OCI-LY3 (cell line): ENCODE measurements around the gene ARCN1.

Experiments
- H2AFZ ChIP-seq: fragments of 200-600, 300-600 bp; shearing (Covaris generic); 2 replicates; pipeline ENCODE4 v1.6.0; 2014; ENCODE audit warnings: antibody characterized with exemption, low read depth, low read length
- H3K27ac ChIP-seq: fragments of 200-600, 300-600 bp; sonication (generic); 2 replicates; pipeline ENCODE4 v1.5.1; 2014; ENCODE audit warnings: mild to moderate bottlenecking, low read length, moderate library complexity, mixed read lengths
- H3K27me3 ChIP-seq: fragments of 200-600, 300-600 bp; sonication (generic); 2 replicates; pipeline ENCODE4 v1.6.1; 2014; ENCODE audit warnings: low read depth, low read length, mixed read lengths
- H3K36me3 ChIP-seq: fragments of 200-600, 300-600 bp; sonication (generic); replicated peaks from 2 replicates; pipeline ENCODE3; 2014; ENCODE audit warnings: low read depth, low read length, mixed read lengths
- H3K4me1 ChIP-seq: fragments of 300-600, 200-600 bp; sonication (generic); 2 replicates; pipeline ENCODE4 v1.6.1; 2014; ENCODE audit warnings: low read length, mixed read lengths
- H3K4me2 ChIP-seq: fragments of 200-600, 300-600 bp; sonication (generic); 2 replicates; pipeline ENCODE4 v1.6.1; 2014; ENCODE audit warnings: low read length, mixed read lengths
- H3K4me3 ChIP-seq: fragments of 300-600, 200-600 bp; sonication (generic); 2 replicates; pipeline ENCODE4 v1.5.1; 2014; ENCODE audit warnings: antibody characterized with exemption, mild to moderate bottlenecking, low read length, moderate library complexity
- H3K79me2 ChIP-seq: fragments of 300-600, 200-600 bp; shearing (Covaris generic); 2 replicates; pipeline ENCODE4 v1.6.1; 2014; ENCODE audit warnings: mild to moderate bottlenecking, low read length, mixed read lengths
- H3K9ac ChIP-seq: fragments of 300-600, 200-600 bp; shearing (Covaris generic); 2 replicates; pipeline ENCODE4 v1.6.0; 2014; ENCODE audit warnings: mild to moderate bottlenecking, low read length, moderate library complexity
- H3K9me3 ChIP-seq: fragments of 200-600, 300-600 bp; shearing (Covaris generic); 2 replicates; pipeline ENCODE4 v1.6.1; 2014; ENCODE audit warnings: low read length, mixed read lengths; ENCODE audit not compliant: insufficient read depth
- H4K20me1 ChIP-seq: fragments of 200-600, 300-600 bp; sonication (generic); 2 replicates; pipeline ENCODE4 v1.6.1; 2016; ENCODE audit warnings: low read length, mixed read lengths; ENCODE audit not compliant: insufficient read depth
- CTCF ChIP-seq: fragments of 200-600, 300-600 bp; sonication (generic); IDR thresholded peaks from 2 replicates; pipeline ENCODE4 v1.5.1; 2014; ENCODE audit warnings: antibody characterized with exemption, low read length, low read depth
- EZH2phosphoT487 ChIP-seq: fragments of 200-600 bp; shearing (Covaris generic); IDR thresholded peaks from 2 replicates; pipeline ENCODE4 v1.6.1; 2018; ENCODE audit warnings: antibody characterized with exemption, mixed run types, low read depth

The ARCN1 gene

GRCh38 chr11:118572061-118572980 is at the start of gene ARCN1:
Gene ARCN1 (plus strand): TSS chr11:118572409. CDS start chr11:118572548, 139 bp downstream.
- H3K27me3 ChIP-seq = no peaks in the 10 kb centered on the region
- H4K20me1 ChIP-seq = peaks cover 44% of the 10 kb centered on the region
- H3K4me2 ChIP-seq = peak within 1 kb of the TSS; percentile 91
- peak within 1 kb of the TSS; percentile 98 for H3K4me3 ChIP-seq
- TF ChIP-seq EZH2phosphoT487 (no peak), CTCF (no peak)
- peaks cover 26% of the 10 kb centered on the region for H3K4me1 ChIP-seq
- H3K9ac ChIP-seq = peak within 1 kb of the TSS; percentile 99
- H3K79me2 ChIP-seq = peaks cover 52% of the 10 kb centered on the region
- H2AFZ ChIP-seq = peak within 1 kb of the TSS; percentile 93
- H3K9me3 ChIP-seq = no peaks in the 10 kb centered on the region
- peak within 1 kb of the TSS; percentile 80 for H3K27ac ChIP-seq
- peaks cover 12% of the 10 kb centered on the region for H3K36me3 ChIP-seq

- no peak overlapping the region for H3K9ac ChIP-seq
- no peak overlapping the region for H2AFZ ChIP-seq
- H3K79me2 ChIP-seq = no peaks in the 10 kb centered on the region
- H3K27me3 ChIP-seq = no peaks in the 10 kb centered on the region
- TF ChIP-seq CTCF (peak; percentile 22), EZH2phosphoT487 (no peak)
- H3K9me3 ChIP-seq = no peaks in the 10 kb centered on the region
- H3K4me2 ChIP-seq = no peak overlapping the region
- no peaks in the 10 kb centered on the region for H3K4me1 ChIP-seq
- no peak overlapping the region for H3K27ac ChIP-seq
- H3K4me3 ChIP-seq = no peak overlapping the region
- peaks cover 55% of the 10 kb centered on the region for H3K36me3 ChIP-seq
- H4K20me1 ChIP-seq = no peaks in the 10 kb centered on the region
Observed at GRCh38 chr11:118522571-118523072, 49.6 kb upstream of the ARCN1 start.

DNA sequence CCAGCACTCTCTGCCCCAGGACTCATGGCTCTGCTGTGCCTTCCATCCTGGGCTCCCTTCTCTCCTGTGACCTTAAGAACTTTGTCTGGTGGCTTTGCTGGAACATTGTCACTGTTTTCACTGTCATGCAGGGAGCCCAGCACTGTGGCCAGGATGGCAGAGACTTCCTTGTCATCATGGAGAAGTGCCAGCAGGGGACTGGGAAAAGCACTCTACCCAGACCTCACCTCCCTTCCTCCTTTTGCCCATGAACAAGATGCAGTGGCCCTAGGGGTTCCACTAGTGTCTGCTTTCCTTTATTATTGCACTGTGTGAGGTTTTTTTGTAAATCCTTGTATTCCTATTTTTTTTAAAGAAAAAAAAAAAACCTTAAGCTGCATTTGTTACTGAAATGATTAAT is 47.9 kb upstream of the ARCN1 start:
- no peaks in the 10 kb centered on the region for H4K20me1 ChIP-seq
- H3K4me1 ChIP-seq = no peaks in the 10 kb centered on the region
- no peaks in the 10 kb centered on the region for H3K27me3 ChIP-seq
- no peak overlapping the region for H2AFZ ChIP-seq
- H3K9me3 ChIP-seq = no peaks in the 10 kb centered on the region
- H3K36me3 ChIP-seq = peaks cover 52% of the 10 kb centered on the region
- H3K79me2 ChIP-seq = no peaks in the 10 kb centered on the region
- H3K9ac ChIP-seq = no peak overlapping the region
- H3K4me3 ChIP-seq = no peak overlapping the region
- H3K27ac ChIP-seq = no peak overlapping the region
- H3K4me2 ChIP-seq = no peak overlapping the region
- no peak for TF ChIP-seq CTCF
- TF ChIP-seq EZH2phosphoT487 = no peak

- Histone ChIP-seq H3K9me3 (no peaks in the 10 kb centered on the region), H3K27ac (no peak overlapping the region), H4K20me1 (no peaks in the 10 kb centered on the region), H3K4me3 (no peak overlapping the region), H3K79me2 (no peaks in the 10 kb centered on the region), H3K9ac (no peak overlapping the region), H3K4me1 (peaks cover 4% of the 10 kb centered on the region), H3K27me3 (no peaks in the 10 kb centered on the region), H2AFZ (no peak overlapping the region), H3K4me2 (no peak overlapping the region), H3K36me3 (peaks cover 46% of the 10 kb centered on the region)
- TF ChIP-seq EZH2phosphoT487 = no peak
- no peak for TF ChIP-seq CTCF
Observed at GRCh38 chr11:118524757-118525470, 47.3 kb upstream of the ARCN1 start.
